Esophagus (tissue), 2 donors: ENCODE measurements around the gene DPT. TPM values are rescaled to one million over a fixed set of nuclear protein-coding genes. Genes with fewer than 3 reads are reported as not detected.

Source experiments
- H3K27ac ChIP-seq, 2 donors: one replicate each; pipeline ENCODE4 v1.5.1; 2013; ENCODE audit warnings: low read depth in 2 of 2, mild to moderate bottlenecking in 2 of 2, inconsistent platforms in 1 of 2, low read length in 1 of 2, moderate library complexity in 1 of 2
- H3K27me3 ChIP-seq, 2 donors: one replicate each; pipeline ENCODE4 v1.6.1; 2013; ENCODE audit warnings: low read length in 2 of 2, control low read depth in 1 of 2, mild to moderate bottlenecking in 1 of 2; ENCODE audit not compliant: insufficient read depth in 2 of 2, control insufficient read depth in 1 of 2
- H3K36me3 ChIP-seq, 2 donors: one replicate each; pipeline ENCODE4 v1.6.1; 2013; ENCODE audit warnings: low read length in 1 of 2; ENCODE audit not compliant: control insufficient read depth in 2 of 2, insufficient read depth in 2 of 2
- H3K4me1 ChIP-seq, 2 donors: one replicate each; pipeline ENCODE4 v1.6.1; 2013; ENCODE audit warnings: low read length in 1 of 2; ENCODE audit not compliant: control insufficient read depth in 2 of 2, insufficient read depth in 2 of 2
- H3K4me3 ChIP-seq, 2 donors: one replicate each; pipeline ENCODE4 v1.5.1; 2013; ENCODE audit warnings: low read length in 2 of 2, mild to moderate bottlenecking in 2 of 2, low read depth in 1 of 2, moderate library complexity in 1 of 2
- H3K9me3 ChIP-seq, 2 donors: one replicate each; pipeline ENCODE4 v1.6.1; 2013; ENCODE audit warnings: mild to moderate bottlenecking in 2 of 2, low read depth in 1 of 2, low read length in 1 of 2, moderate library complexity in 1 of 2; ENCODE audit not compliant: control insufficient read depth in 2 of 2, insufficient read depth in 1 of 2
- WGBS, 2 donors: extraction: QIAGEN DNeasy Blood & Tissue Kit; methylation state at CpG; one replicate each; pipeline ENCODE4 v1.1.7; 2013; 5-methylcytosine and 5-hydroxymethylcytosine counted together
- polyA plus RNA-seq, 2 donors: library from polyadenylated mRNA; stranded (reverse); fragments of 200-250 nt; gene quantifications; one replicate each; pipeline ENCODE4 v1.2.3, GENCODE V29; 2013
- donor health status: healthy with polysubstance abuse.
- donor health status: Bipolar disorder and iron deficiency.

The DPT gene
- polyA plus RNA-seq, 2 donors = 4.8 TPM

GRCh38 chr1:168726719-168727118 lies 2.3 kb downstream of the DPT start:
- H3K27me3 ChIP-seq = no peaks in the 10 kb centered on the region
- WGBS, 2 donors = 84 to 90% methylated on average over 2 of the region's 2 CpGs
- no peaks in the 10 kb centered on the region for H3K36me3 ChIP-seq
- no peaks in the 10 kb centered on the region for H3K4me1 ChIP-seq
- H3K4me3 ChIP-seq = no peak overlapping the region
- no peaks in the 10 kb centered on the region for H3K9me3 ChIP-seq
- H3K27ac ChIP-seq = no peak overlapping the region

GRCh38 chr1:168726281-168726680 lies 2.7 kb downstream of the DPT start:
- Histone ChIP-seq H3K4me1 (no peaks in the 10 kb centered on the region), H3K9me3 (no peaks in the 10 kb centered on the region), H3K27ac (no peak overlapping the region), H3K27me3 (no peaks in the 10 kb centered on the region), H3K36me3 (no peaks in the 10 kb centered on the region), H3K4me3 (no peak overlapping the region)
- WGBS, 2 donors = 71 to 77% methylated on average over 3 of the region's 3 CpGs

GRCh38 chr1:168725831-168726230 lies 3.2 kb downstream of the DPT start:
- H3K27me3 ChIP-seq = no peaks in the 10 kb centered on the region
- 66 to 68% methylated on average over 4 of the region's 4 CpGs for WGBS, 2 donors
- H3K36me3 ChIP-seq = no peaks in the 10 kb centered on the region
- no peak overlapping the region for H3K27ac ChIP-seq
- no peaks in the 10 kb centered on the region for H3K4me1 ChIP-seq
- no peak overlapping the region for H3K4me3 ChIP-seq
- H3K9me3 ChIP-seq = no peaks in the 10 kb centered on the region

- 96 to 98% methylated on average over 2 of the region's 2 CpGs for WGBS, 2 donors
- Histone ChIP-seq H3K27ac (no peak overlapping the region), H3K9me3 (no peaks in the 10 kb centered on the region), H3K27me3 (no peaks in the 10 kb centered on the region), H3K36me3 (no peaks in the 10 kb centered on the region), H3K4me3 (no peak overlapping the region), H3K4me1 (no peaks in the 10 kb centered on the region)
Observed at GRCh38 chr1:168725060-168725459, 3.9 kb downstream of the DPT start.

GRCh38 chr1:168723000-168723399 lies 6.0 kb downstream of the DPT start:
- Histone ChIP-seq H3K9me3 (no peaks in the 10 kb centered on the region), H3K36me3 (no peaks in the 10 kb centered on the region), H3K4me3 (no peak overlapping the region), H3K27ac (no peak overlapping the region), H3K4me1 (no peaks in the 10 kb centered on the region), H3K27me3 (no peaks in the 10 kb centered on the region)
- 58 to 85% methylated on average over 1 of the region's 1 CpG for WGBS, 2 donors

GRCh38 chr1:168720839-168721238 lies 8.2 kb downstream of the DPT start:
- H3K9me3 ChIP-seq = no peaks in the 10 kb centered on the region
- H3K27me3 ChIP-seq = no peaks in the 10 kb centered on the region
- H3K4me1 ChIP-seq = no peaks in the 10 kb centered on the region
- no peak overlapping the region for H3K27ac ChIP-seq
- H3K36me3 ChIP-seq = no peaks in the 10 kb centered on the region
- no peak overlapping the region for H3K4me3 ChIP-seq

GRCh38 chr1:168719306-168720111 lies 9.5 kb downstream of the DPT start:
- no peaks in the 10 kb centered on the region for H3K4me1 ChIP-seq
- no peak overlapping the region for H3K27ac ChIP-seq
- WGBS, 2 donors = 74 to 80% methylated on average over 5 of the region's 5 CpGs
- no peak overlapping the region for H3K4me3 ChIP-seq
- H3K27me3 ChIP-seq = no peaks in the 10 kb centered on the region
- H3K9me3 ChIP-seq = no peaks in the 10 kb centered on the region
- no peaks in the 10 kb centered on the region for H3K36me3 ChIP-seq

- H3K27me3 ChIP-seq = no peaks in the 10 kb centered on the region
- peaks cover 0 to 3% of the 10 kb centered on the region in 2 donors for H3K4me1 ChIP-seq
- no peaks in the 10 kb centered on the region for H3K9me3 ChIP-seq
- no peaks in the 10 kb centered on the region for H3K36me3 ChIP-seq
- 76 to 82% methylated on average over 10 of the region's 10 CpGs for WGBS, 2 donors
- H3K27ac ChIP-seq = no peak overlapping the region
- no peak overlapping the region for H3K4me3 ChIP-seq
Observed at GRCh38 chr1:168717906-168718891, 10.8 kb downstream of the DPT start.

GRCh38 chr1:168714012-168714411 lies 15.0 kb downstream of the DPT start:
- no peaks in the 10 kb centered on the region for H3K36me3 ChIP-seq
- H3K4me3 ChIP-seq = no peak overlapping the region
- no peaks in the 10 kb centered on the region for H3K9me3 ChIP-seq
- H3K4me1 ChIP-seq = peaks cover 0 to 3% of the 10 kb centered on the region in 2 donors
- whole genome bisulfite sequencing, 2 donors = 61 to 77% methylated on average over 8 of the region's 8 CpGs
- H3K27ac ChIP-seq = no peak overlapping the region
- H3K27me3 ChIP-seq = no peaks in the 10 kb centered on the region
